BJ (cell line): ENCODE measurements around the gene CANT1. TPM values are rescaled to one million over a fixed set of nuclear protein-coding genes. Genes with fewer than 3 reads are reported as not detected.

ENCODE experiments used
- CTCF ChIA-PET: fragments of 350-600 bp; formaldehyde crosslinking; extraction: SDS; loops from one replicate; lab custom pipeline; 2021; ENCODE audit warnings: antibody characterized with exemption, inconsistent platforms; lab: Yijun Ruan, JAX
- POLR2A ChIA-PET: fragments of 300-600 bp; sonication (Branson Sonifier 250); formaldehyde crosslinking; extraction: SDS; loops from one replicate; lab custom pipeline; 2021; ENCODE audit warnings: antibody characterized with exemption; lab: Charles Lee
- DNase-seq: peaks from one replicate; pipeline ENCODE4 v3.0.0-alpha.2; 2011; ENCODE audit warnings: low read depth
- H3K27me3 ChIP-seq: 2 replicates; pipeline ENCODE4 v1.6.0; 2011; ENCODE audit warnings: low read length; ENCODE audit not compliant: control insufficient read depth, insufficient read depth
- H3K36me3 ChIP-seq: 2 replicates; pipeline ENCODE4 v1.5.1; 2011; ENCODE audit warnings: low read length; ENCODE audit not compliant: control insufficient read depth, insufficient read depth
- H3K4me3 ChIP-seq: 2 replicates; pipeline ENCODE4 v1.5.1; 2011; ENCODE audit warnings: low read depth, mild to moderate bottlenecking, control low read depth, low read length
- polyA plus RNA-seq: library from polyadenylated mRNA; depleted of rRNA; stranded (reverse); fragments of >200 nt; gene quantifications from 2 replicates; pipeline ENCODE4 v1.2.3, GENCODE V29; 2011
- TF ChIP-seq, protein P1 (sequence below): IDR thresholded peaks from 2 replicates; pipeline ENCODE4 v1.5.1; 2011; ENCODE audit warnings: low read depth, mild to moderate bottlenecking, control low read depth, inconsistent platforms, low read length, moderate library complexity; ENCODE audit not compliant: insufficient read depth

Gene CANT1
- polyA plus RNA-seq, 1 experiment, result 83.5 TPM

DNA sequence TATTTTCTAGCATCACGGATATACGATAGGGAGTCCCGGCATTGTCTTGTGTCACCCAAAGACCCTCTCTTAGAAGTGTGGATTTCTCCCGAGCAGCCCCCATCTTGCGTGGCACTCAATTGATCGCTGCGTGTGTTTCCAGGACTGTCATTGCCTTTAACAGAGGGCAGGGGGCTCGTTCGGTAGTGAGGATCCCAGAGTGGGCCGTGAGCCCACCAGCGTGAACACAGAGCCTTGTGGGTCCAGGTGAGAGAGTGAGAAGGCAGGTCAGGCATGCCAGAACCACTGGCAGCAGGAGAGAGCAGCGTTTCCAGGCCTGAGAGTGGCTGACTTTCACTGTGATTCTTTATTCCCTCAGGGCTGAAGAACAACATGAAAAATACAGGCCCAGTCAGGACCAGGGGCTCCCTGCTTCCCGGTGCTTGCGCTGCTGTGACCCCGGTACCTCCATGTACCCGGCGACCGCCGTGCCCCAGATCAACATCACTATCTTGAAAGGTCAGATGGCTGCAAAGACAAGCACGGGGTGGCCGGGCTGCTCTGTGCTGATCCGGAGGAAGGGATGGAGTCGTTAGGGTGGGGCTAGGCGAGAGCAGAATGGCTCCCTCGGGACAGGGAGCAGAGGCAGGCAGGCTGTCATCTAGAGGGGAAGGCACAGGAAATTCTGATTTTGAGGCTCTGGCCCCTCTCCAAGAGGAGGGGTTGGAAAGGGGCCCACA, 36.8 kb upstream of the CANT1 start:
- ChIA-PET CTCF (interaction anchor here (0.6 to 3.3 kb wide), 26 partner anchors 10 to 355 kb away, joined by 3 to 61 read pairs (median 10); partner anchors contain the start of gene ENGASE), POLR2A (no interaction called here)
- no peak overlapping the region for H3K4me3 ChIP-seq
- TF ChIP-seq, protein P1, sequence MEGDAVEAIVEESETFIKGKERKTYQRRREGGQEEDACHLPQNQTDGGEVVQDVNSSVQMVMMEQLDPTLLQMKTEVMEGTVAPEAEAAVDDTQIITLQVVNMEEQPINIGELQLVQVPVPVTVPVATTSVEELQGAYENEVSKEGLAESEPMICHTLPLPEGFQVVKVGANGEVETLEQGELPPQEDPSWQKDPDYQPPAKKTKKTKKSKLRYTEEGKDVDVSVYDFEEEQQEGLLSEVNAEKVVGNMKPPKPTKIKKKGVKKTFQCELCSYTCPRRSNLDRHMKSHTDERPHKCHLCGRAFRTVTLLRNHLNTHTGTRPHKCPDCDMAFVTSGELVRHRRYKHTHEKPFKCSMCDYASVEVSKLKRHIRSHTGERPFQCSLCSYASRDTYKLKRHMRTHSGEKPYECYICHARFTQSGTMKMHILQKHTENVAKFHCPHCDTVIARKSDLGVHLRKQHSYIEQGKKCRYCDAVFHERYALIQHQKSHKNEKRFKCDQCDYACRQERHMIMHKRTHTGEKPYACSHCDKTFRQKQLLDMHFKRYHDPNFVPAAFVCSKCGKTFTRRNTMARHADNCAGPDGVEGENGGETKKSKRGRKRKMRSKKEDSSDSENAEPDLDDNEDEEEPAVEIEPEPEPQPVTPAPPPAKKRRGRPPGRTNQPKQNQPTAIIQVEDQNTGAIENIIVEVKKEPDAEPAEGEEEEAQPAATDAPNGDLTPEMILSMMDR, result no peak
- no peaks in the 10 kb centered on the region; the same call in 1 of the 2 replicates for H3K27me3 ChIP-seq
- H3K36me3 ChIP-seq, result peaks cover 2% of the 10 kb centered on the region; the same call in 1 of the 2 replicates
- DNase-seq, result no peak

DNA sequence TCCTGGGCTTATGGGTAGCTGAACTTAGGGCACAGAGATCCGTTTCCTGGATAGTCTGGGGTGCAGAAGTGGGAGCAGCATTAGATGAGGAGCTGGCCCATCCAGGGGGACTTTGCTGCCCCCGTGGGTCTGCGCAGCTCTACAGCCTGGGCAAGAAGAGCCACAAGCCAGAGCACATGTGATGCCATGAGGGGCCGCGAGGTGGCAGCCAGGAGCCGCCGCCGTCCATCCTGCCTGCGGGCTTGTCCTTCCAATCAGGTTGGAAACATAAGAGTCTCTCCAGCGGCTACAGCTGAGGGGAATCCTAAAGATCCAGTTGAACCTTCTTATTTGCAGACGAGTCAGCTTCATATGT, 36.3 kb upstream of the CANT1 start:
- DNase-seq, result no peak
- Histone ChIP-seq H3K27me3 (no peaks in the 10 kb centered on the region; the same call in 1 of the 2 replicates), H3K36me3 (peaks cover 2% of the 10 kb centered on the region; the same call in 1 of the 2 replicates), H3K4me3 (no peak overlapping the region)
- ChIA-PET POLR2A (no interaction called here), CTCF (interaction anchor here (0.6 to 3.3 kb wide), 27 partner anchors 9 to 356 kb away, joined by 3 to 61 read pairs (median 9); partner anchors contain the start of gene ENGASE)
- TF ChIP-seq, protein P1, result peak; percentile 98

DNA sequence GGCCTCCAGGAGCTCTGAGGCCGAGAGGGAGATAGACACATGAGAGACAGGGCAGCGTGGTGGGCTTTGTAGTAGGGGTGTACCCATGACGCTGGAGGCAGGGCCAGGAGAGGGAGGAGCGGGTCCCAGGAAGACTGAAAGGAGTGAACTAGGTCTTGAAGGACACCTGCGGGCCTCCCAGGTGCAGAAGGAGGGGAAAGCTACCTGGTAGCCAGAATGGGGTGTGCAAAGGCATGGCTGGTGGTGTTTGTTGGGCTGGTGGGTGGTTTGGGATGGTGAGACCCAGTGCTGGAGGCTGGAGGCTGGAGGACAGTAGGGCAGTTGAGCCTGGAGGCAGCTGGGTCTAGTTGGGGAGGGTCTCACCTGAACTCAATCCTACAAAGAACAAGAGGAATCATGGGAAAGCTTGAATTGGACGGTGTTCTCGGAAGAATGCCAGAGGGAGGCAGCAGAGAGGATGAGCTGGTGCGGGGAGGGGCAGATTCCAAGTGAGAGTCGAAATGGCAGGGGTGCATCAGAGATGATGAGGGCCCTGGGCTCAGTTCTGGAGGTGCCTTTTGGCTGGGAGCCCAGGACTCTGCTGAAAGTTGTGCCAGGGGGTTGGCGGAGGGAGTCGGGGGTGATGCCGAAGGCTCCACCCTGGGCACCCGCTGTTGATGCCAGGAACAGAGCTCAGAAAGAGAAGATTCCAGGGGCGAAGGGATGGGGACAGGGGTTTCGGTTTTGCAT, 35.6 kb upstream of the CANT1 start:
- Histone ChIP-seq H3K4me3 (no peak overlapping the region), H3K36me3 (peaks cover 2% of the 10 kb centered on the region; the same call in 1 of the 2 replicates), H3K27me3 (no peaks in the 10 kb centered on the region; the same call in 1 of the 2 replicates)
- TF ChIP-seq, protein P1, result no peak
- DNase-seq, result no peak
- POLR2A ChIA-PET, result no interaction called here
- CTCF ChIA-PET, result interaction anchor here (1.1 to 3.3 kb wide), 25 partner anchors 8 to 356 kb away, joined by 3 to 61 read pairs (median 10); partner anchors contain the start of gene ENGASE

DNA sequence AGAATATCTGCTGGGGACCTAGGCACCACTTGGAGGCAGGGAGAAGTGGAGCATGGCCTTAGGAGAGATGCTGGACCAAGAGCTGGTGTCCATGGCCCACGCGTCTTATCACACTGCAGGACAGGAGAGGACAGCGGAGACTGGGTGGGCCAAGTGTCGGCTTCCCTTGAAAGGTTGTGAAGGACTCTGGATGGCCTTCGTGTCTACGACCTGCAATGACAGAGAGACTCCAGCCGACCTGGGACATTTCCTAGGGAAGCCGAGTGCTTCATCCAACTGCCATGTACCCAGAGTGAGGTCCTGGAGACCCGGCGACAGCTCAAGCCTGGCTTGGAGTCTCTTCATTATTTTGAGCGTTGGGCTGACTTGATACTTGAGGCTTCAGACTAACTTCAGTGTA, 34.9 kb upstream of the CANT1 start:
- no peak for DNase-seq
- Histone ChIP-seq H3K36me3 (peaks cover 2% of the 10 kb centered on the region; the same call in 1 of the 2 replicates), H3K27me3 (no peaks in the 10 kb centered on the region; the same call in 1 of the 2 replicates), H3K4me3 (no peak overlapping the region)
- POLR2A ChIA-PET, result no interaction called here
- CTCF ChIA-PET, result interaction anchor here (1.2 to 3.3 kb wide), 15 partner anchors 8 to 357 kb away, joined by 3 to 61 read pairs (median 21); no protein-coding TSS in a partner anchor
- TF ChIP-seq, protein P1, result no peak

DNA sequence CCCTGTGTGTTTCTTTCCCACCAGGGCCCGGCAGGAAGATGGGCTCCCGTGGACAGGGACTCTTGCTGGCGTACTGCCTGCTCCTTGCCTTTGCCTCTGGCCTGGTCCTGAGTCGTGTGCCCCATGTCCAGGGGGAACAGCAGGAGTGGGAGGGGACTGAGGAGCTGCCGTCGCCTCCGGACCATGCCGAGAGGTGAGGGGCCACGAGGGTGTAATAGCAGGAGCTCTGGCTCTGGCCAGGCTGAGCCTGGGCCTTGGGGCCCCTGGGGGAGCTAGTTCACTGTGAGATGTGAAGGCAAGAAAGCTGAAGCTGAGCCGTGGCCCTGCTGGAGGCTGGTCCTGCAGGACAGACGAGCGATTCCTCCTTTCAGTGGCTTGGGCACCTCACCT, 34.4 kb upstream of the CANT1 start:
- POLR2A ChIA-PET, result no interaction called here
- Histone ChIP-seq H3K4me3 (no peak overlapping the region), H3K27me3 (no peaks in the 10 kb centered on the region; the same call in 1 of the 2 replicates), H3K36me3 (peaks cover 2% of the 10 kb centered on the region; the same call in 1 of the 2 replicates)
- DNase-seq, result no peak
- TF ChIP-seq, protein P1, result no peak
- CTCF ChIA-PET, result interaction anchor here (1.2 to 3.3 kb wide), 11 partner anchors 10 to 348 kb away, joined by 4 to 61 read pairs (median 27); no protein-coding TSS in a partner anchor
